GM12892 (cell line): Measurements from ENCODE around the gene PRICKLE4.
"Not testable (repeated sequence)": the region's sequence is repeated elsewhere in the genome, so short reads cannot be mapped to it uniquely, and the experiment has no call there.

ENCODE experiments used
- POLR2A ChIP-seq: IDR thresholded peaks from 2 replicates; pipeline ENCODE4 v1.6.1; 2011; ENCODE audit warnings: low read depth, low read length, control low read depth
- POLR2AphosphoS5 ChIP-seq: IDR thresholded peaks from 2 replicates; pipeline ENCODE4 v1.6.1; 2011; ENCODE audit warnings: low read depth, low read length, control low read depth

DNA sequence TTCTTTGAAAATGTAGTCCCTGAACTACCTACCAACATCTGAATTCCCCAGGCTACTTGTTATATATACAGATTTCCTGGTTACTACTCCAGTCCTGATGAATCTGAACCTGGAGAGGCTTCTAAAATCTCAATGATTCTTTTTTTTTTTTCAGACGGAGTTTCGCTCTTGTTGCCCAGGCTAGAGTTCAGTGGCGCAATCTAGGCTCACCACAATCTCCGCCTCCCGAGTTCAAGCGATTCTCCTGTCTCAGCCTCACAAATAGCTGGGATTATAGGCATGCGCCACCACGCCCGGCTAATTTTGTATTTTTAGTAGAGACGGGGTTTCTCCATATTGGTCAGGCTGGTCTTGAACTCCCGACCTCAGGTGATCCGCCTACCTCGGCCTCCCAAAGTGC is 31.4 kb downstream of the PRICKLE4 start:
- not testable (repeated sequence) for TF ChIP-seq POLR2AphosphoS5, POLR2A
